Bone marrow (tissue), 2 donors: ENCODE measurements around the gene ZC3H18.

Experiments
- DNase-seq, 2 donors: peaks; one replicate each; lab custom pipeline; 2025; lab: John Stamatoyannopoulos, UW

The ZC3H18 gene

DNA sequence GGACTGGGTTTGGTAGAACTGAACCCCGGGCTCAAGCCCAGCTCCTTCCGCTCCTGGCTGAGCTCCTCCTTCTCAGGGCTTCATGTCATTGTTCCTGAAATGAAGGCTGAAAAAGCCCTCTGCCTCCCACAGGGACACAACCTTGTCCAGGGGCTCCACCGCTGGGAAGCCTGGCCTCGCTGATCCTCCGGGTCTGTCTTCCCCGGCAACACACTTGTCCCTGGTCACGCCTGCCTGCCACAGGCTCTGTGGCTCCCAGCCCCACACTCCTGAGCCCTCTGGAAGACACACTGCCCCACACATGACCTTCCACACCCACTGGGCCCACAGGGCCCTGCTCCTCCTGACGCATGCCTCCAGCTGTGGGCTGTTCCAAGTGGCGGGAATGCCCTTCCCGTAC lies 18.0 kb upstream of the ZC3H18 start:
- DNase-seq: no peak

DNA sequence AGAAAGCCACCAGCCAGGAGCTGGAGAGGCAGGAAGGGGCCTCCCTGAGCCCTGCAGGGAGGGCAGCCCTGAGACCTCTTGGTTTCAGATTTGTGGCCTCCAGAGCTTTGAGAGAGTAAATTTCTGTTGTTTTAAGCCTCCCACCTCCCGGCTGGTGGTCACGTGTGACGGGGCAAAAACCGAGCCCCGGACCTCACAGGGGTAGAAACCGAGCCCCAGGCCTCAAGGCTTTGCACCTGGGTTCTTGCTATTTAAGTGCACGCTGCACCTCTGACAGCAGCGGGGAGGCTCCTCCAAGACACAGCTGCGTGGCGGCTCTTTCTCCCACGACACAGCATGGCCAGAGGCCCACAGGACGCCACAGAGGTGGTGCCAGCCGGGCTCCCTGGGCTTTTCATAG lies 17.4 kb upstream of the ZC3H18 start:
- DNase-seq: no peak

DNA sequence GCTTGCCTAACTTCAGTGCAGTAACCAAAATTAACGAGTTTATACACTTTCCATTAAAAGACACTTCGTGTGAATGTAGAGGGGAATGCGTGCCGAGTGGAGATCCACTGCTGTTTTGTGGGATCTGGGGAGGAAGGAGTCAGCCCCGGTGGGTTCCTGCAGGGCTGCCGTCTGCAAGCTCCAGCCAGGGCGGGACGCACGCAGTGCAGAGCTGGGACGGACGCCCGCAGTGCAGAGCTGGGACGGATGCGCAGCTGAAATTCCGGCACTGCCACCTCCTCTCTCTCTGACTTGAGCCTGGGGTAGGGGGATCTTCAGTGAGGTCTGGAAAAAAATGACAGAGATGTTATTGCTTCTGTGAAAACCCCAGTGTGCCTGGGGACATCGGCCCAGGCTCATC lies 16.5 kb upstream of the ZC3H18 start:
- no peak for DNase-seq

DNA sequence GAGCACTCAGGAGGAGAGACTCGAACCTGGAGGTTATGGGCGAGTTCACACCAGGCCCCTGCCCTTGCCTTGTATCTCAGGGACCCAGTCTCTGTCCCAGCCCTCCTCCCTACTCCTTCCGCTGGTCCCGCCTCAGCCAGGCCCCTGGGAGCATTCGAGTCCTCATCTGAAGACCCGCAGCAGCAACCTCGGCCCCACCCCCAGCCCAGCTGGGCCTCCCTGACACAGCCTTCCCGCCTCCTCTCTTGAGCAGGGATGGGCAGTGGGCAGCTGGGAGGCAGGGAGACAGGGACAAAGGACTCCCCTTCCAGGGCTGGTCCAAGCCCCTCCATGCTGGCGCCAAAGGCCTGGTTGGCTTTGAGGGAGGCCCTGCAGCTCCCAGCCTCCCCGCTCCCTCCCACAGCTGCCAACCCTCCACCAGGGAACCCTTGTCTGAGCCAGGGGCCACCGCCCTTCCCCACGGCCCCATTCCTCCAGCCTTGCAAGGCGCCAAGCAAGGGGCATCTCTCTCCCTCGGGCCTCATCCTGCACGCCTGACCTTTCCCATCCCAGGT lies 15.4 kb upstream of the ZC3H18 start:
- no peak for DNase-seq

DNA sequence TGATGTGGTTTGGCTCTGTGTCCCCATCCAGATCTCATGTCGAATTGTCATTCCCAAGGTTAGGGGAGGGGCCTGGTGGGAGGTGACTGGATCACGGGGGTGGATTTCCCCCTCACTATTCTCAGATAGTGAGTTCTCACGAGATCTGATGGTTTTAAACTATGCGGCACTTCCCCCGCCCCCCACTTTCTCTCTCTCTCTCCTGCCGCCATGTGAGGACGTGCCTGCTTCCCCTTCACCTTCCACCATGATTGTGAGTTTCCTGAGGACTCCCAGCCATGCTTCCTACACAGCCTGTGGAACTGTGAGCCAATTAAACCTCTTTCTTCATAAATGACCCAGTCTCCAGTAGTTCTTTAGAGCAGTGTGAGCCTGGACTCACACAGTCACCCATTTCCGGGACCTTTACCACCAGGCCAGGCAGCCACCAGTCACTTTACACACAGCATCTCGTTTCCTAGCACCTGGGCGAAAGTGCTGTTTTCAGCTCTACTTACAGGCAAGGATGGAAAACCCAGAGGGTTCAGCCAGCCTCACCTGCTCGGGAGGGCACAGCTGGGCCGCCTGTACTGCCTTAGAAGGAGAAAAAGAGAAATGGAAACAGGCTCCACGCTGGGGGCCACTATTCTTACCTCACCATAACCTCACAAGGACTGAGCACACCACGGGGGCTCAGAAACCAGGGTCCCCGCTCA lies 13.8 kb upstream of the ZC3H18 start:
- DNase-seq: no peak

DNA sequence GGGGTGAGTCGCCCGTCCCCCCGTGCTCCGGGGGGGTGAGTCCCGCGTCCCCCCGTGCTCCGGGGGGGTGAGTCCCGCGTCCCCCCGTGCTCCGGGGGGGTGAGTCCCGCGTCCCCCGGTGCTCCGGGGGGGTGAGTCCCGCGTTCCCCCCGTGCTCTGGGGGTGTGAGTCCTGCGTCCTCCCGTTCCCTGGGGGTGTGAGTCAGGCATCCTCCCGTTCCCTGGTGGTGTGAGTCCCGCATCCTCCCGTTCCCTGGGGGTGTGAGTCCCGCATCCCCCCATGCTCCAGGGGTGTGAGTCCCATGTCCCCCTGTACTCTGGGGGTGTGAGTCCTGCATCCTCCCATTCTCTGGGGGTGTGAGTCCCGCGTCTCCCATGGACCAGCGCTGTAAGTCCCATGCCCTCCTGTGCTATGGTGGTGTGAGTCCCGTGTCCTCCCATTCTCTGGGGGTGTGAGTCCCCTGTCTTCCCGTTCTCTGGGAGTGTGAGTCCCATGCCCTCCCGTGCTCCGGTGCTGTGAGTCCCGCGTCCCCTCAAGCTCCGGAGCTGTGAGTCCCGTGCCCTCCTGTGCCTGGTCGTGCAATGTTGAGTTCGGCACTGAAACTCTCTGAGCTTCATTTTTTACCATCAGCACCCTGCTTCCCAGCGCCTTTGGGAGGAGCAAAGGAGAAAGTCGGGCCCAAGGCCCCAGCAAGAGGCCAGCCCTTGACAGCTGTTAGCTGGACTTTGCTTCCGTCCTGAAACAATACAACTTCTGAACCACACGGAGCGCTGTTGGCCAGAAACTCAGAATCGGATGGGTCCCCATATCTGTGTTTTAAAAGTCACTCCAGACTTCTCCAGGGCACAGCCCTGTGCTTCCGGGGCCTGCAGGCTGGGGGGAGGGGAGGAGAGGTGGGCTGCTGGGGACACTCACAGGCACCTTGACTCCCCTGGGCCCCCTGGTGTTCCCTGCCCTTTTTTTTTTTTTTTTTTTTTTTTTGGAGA lies 11.5 kb upstream of the ZC3H18 start:
- no peak for DNase-seq

DNA sequence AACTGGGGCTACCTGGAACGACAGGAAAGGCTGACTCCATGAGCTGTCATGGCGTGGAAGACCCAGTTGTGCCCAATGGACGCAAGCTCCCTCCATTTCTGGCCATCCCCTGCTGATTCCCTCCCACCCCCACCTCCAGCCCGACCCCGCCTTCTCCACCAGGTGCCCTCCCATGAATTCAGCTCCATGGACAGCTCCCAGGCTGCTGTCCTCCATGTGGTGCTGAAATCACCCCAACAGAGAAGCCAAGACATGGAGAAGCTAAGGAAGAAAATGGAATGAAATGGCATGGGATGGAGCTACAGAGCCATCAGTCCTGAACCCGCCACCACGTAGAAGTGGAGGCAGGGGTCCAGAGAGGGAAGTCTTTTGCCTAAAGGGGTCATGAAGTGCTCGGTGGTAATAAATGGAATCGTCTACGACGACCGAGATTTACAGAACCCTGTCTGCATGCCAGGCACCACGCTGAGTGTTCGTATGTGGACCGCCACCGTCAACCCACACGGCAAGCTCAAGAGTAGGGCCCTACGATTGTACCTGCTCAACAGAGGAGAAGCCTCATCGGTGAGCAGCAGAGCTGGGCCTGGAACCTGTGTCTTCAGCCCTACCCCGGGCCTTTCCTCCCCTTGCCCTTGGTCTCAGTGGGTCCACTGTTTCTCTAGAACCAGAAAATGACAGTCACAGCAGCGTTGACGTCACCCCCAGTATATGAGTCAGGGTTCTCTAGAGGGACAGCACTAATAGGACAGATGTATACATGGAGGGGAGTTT lies 9.3 kb upstream of the ZC3H18 start:
- DNase-seq: no peak

DNA sequence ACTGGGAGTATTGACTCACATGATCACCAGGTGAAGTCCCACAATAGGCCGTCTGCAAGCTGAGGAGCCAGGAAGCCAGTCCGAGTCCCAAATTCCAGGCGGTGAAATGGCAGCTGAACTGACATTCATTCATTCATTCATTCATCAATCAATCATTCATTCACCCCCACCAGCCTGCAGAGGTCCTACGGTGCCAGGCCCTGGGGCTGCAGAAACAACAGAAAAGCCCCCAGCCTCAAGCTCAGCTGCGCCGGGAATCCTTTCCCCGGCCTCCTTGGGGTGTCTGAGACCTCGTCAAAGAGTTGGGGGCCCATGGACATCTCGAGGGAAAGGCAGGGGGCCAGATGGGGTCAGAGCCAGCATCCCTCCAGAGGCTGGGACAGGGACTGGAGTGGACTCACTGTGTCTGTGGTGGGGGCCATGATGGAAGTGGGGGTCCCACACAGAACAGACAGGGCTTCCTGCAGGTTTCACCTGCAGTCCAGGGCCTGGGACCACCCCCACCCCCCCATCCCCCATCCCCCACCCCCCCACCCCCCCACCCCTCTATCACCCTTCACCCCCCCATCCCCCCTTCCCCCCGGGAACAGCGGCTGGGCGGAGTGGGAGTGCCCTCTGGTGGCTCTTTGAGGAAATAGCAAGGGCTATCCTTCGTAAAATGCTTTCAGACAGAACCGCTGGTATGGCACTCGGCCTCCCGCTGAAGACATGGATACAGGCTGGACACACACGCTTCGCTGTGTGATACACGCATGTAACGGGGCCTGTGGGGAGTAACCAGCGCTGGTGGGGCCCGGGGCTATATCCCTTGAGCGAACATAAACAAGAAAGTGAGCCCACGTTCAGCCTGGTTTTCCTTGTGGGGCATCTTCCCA lies 8.5 kb upstream of the ZC3H18 start:
- DNase-seq: peak in 1 of 2 donors; percentile 27

DNA sequence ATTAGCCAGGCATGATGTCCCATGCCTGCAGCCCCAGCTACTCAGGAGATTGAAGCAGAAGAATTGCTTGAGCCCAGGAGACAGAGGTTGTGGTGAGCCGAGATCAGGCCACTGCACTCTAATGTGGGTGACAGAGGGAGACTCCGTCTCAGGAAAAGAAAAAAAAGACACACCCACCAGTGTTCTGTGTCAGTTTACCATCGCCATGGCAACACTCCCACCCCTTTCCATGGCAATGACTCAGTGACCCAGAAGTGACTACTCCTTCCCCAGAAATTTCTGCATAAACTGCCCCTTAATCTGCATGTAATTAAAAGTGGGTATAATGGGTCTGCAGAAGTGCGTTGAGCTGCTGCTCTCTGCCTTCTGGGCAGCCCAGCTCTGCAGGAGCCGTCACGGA lies 4.0 kb upstream of the ZC3H18 start:
- no peak for DNase-seq

DNA sequence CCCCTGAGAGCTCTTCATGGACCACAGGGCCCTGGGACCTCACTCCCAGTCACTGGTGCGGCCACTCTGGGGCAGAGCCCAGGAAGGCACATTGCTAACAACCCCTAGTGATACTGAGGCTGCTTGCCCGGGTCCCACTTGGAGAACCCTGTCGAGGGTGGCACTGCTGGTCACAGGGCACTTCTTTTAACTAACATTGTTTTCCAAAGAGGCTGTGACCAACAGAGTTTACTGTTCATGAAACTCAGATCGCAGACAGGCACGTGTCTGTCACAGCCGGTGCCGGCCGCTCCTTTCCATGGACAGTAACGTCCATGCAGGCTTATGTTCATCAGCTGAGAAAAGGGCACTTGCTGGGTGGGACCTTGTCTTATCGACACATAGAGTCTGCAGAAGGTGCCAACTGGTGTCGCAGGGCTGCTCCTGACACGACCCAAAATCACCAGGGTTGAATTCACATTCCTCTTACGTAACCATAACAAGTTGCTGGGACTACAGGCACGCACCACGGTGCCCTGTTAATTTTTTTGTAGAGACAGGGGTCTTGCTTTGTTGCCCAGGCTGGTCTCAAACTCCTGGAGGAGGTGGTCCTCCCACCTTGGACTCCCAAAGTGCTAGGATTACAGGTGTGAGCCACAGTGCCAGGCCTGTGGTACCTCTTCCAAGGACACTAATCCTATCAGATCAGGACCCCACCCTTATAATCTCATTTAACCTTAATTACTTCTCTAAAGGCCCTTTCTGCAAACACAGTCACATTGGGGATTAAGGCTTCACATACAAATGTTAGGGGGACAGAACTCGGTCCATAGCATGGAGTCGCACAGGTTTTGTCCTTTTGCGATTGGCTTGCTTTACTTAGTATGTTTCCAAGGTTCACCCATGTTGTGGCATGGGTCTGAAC lies 1.2 kb upstream of the ZC3H18 start:
- no peak for DNase-seq

DNA sequence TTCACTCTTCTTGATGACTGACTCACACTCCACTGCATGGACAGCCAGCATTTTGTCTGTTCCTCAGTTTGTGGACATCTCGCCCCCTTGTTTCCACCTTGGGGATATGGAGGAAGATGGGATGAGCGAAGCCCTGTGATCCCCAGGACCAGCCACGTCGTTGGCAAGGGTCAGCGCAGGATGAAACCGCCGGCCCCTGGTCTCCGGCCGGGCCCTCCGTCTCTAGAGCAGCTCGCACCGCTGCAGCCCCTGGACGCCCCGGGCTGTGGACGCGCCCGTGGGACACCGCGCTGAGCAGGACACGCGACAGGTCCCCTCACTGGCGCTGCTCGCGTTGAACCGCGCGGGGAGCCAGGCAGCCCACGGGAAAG lies 604 bp upstream of the ZC3H18 start:
- DNase-seq: no peak

DNA sequence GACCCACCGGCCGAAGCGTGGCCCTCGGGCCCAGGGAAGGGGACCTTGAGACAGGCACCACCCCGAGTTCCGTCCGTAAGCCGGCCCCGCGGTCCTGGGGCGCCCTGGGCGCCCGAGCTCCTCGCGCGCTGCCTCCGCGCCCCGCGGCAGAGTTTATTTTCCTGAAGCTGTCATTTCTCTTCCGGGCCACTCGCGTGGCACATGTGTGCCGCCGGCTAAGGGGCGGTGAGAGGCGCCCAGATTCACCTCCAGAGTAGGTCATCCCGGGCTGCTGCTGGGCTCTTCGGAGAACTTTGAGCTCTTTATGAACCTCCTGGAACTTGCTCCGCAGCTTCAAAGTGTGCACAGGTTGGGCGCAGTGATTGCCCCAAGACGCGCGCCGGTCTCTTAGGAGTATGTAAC lies 489 bp downstream of the ZC3H18 start:
- DNase-seq: no peak

DNA sequence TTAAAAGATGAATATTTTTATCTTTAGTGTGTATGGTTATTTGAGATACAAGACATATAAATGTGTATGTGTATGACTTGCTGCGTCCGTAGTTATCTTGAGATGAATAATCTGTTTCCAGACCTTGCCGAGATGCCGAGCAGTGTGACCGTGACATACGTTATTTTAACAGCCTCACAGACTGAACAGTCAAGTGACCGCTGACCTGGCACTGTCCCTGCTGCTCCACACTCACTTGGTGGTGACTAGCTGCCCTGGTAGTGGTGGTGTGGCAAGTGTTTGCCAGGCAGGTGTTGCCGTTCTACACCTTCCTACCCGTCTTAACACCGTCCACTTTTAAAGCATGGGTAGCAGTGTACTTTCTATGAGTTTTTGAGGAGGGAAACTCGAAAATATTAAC lies 5.0 kb downstream of the ZC3H18 start:
- no peak for DNase-seq

DNA sequence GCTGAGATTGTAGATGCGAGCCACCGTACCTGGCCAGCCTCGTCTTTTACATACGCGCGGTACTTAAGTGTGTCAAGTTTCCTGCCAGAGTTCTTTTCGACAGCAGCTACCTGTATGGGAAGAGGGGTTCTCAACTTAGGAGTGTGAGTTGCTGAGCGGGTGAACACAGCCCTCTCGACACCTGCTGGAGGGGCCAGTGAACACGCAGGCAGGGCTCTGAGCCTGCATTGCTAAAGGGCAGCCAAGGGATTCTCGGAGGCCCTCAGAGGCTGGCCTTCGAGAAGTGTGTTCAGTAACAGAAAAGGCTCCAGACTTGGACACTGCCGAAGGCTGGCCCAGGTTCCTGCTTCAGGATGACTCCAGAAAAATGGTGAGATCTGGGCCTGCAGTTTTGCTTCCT lies 6.1 kb downstream of the ZC3H18 start:
- DNase-seq: no peak

DNA sequence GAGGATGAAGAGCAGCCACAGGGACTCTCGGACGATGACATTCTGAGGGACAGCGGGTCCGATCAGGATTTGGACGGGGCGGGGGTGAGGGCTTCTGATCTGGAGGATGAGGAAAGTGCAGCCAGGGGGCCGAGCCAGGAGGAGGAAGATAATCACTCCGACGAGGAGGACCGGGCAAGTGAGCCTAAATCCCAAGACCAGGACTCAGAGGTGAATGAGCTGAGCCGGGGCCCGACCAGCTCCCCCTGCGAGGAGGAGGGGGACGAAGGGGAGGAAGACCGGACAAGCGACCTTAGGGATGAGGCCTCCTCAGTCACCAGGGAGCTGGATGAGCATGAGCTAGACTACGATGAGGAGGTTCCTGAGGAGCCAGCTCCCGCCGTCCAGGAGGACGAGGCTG lies 7.0 kb downstream of the ZC3H18 start:
- DNase-seq: no peak

DNA sequence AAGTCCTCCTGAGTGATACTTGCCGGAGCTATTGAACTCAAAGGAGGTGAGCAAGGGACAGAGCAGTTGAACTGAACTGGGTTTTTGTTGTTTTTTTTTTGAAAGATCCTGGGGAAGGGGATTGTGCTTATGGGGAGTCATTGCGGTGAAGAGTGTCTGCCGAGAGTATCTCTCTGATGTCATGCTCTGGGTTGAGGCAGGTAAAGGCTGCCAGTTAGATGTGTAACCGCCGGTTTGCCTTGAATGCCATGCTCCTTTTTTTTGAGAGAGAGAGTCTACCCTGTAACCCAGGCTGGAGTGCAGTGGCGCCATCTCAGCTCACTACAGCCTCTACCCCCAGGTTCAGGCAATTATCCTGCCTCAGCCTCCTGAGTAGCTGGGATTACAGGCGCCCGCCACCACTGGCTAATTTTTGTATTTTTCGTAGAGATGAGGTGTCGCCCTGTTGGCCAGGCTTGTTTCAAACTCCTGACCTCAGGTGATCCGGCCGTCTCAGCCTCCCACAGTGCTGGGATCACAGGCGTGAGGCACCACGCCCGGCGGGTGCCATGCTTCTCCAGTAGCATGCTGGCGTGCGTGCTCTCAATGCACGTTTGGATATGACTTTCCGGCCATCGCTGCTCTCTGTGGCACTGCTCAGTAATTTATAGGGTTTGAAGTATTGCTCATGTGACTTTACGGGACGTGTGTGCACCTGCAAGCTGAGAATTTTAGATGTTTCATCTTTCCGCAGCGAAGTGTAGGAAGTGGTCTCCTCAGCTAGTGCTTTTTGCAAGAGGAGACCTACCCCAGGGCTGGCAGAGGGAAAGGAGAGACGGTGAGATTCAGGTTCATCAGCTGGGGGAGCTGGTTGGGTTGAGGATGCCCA lies 8.5 kb downstream of the ZC3H18 start:
- DNase-seq: no peak

DNA sequence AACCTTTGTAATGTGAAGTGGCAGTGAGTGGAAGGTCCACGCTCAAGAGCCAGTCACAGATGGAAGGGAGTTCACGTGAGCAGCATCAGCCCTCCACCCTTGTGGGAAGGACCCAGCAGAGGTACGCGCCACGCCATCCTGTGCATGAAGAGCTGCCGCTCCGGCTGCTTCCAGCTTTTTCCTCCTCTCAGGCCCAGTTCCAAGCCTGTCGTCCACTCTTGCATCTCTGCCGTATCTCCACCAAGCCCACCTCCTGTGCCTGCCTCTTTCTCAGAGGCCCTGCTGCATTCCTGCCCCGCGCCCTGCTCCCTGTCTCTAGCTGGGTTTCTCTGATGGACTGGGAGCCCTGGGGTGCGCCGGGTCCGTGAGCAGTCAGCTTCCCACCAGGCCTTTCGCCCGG lies 10.2 kb downstream of the ZC3H18 start:
- DNase-seq: no peak

DNA sequence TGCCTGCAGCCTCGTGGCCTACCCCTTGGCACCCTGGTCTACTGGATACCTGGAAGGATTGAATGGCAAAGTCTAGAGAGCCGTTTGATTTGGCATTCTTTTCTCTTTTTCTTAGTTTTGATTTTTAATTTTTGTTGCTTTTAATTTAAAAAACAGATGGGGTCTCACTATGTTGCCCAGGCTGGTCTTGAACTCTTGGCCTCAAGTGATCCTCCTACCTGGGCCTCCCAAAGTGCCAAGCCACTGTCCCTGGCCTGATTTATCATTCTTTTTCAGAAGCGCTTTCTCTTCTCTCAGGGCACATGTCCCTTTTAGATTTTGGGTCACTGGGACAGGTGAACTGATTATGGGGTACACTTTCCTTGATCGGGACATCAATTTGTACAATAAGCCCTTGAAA lies 10.8 kb downstream of the ZC3H18 start:
- no peak for DNase-seq

DNA sequence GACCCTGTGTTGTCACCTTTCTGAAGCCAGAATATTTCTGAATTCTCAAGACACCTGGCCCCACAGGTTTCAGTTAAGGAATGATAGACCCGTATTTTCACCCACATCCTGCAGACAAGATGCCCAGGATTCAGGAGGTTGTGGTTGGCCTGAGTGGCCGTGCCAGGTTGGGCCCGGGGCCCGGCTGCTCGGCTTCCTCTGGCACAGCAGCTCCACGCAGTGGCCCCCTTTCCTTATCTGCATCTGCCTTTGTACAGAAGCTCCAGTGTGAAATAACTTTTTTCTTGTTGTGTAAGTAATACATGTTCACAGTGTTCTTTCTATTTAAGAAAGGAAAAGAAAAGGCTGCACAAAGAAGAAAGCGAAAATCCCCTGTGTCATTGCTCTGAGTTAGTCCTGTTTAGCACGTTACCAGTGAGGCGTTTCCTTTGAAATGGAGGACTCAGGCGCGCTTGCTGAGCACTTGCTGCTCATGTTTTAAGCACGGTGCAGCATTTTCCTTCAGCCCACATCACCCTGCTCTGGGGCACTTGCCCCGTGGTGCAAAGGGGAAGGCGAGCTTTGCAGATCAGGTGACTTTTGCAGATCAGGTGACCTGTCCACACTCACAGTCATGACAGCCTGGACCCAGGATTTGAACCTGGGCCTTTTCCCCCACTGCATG lies 12.8 kb downstream of the ZC3H18 start:
- no peak for DNase-seq
